Astrocyte (in vitro differentiated cells and primary cell): ENCODE results near the gene C9orf50. TPM values are rescaled to one million over a fixed set of nuclear protein-coding genes. Genes with fewer than 3 reads are reported as not detected.

Experiments used
- DNase-seq: peaks from one replicate; pipeline ENCODE4 v3.0.0-alpha.2; 2010; ENCODE audit warnings: low read depth
- FAIRE-seq: peaks from 2 replicates; lab custom pipeline; 2011; peaks lifted over from hg19 to GRCh38; lab: Jason Lieb, UNC
- H2AFZ ChIP-seq: 2 replicates; pipeline ENCODE4 v1.6.0; 2012; ENCODE audit warnings: low read depth, low read length, inconsistent platforms
- H3K27ac ChIP-seq: 2 replicates; pipeline ENCODE4 v1.5.1; 2011; ENCODE audit warnings: low read depth, low read length, inconsistent platforms
- H3K27me3 ChIP-seq: 2 replicates; pipeline ENCODE4 v1.6.0; 2011; ENCODE audit warnings: low read length, inconsistent platforms; ENCODE audit not compliant: insufficient read depth
- H3K36me3 ChIP-seq: 2 replicates; pipeline ENCODE4 v1.5.1; 2011; ENCODE audit warnings: low read length, inconsistent platforms; ENCODE audit not compliant: insufficient read depth
- H3K4me1 ChIP-seq: 2 replicates; pipeline ENCODE4 v1.5.1; 2011; ENCODE audit warnings: low read length, inconsistent platforms; ENCODE audit not compliant: insufficient read depth
- H3K4me2 ChIP-seq: 2 replicates; pipeline ENCODE4 v1.6.0; 2012; ENCODE audit warnings: low read length, inconsistent platforms
- H3K4me3 ChIP-seq: 2 replicates; pipeline ENCODE4 v1.5.1; 2011; ENCODE audit warnings: low read depth, mild to moderate bottlenecking, low read length, inconsistent platforms; ENCODE audit not compliant: insufficient read depth
- H3K79me2 ChIP-seq: 2 replicates; pipeline ENCODE4 v1.6.0; 2012; ENCODE audit warnings: mild to moderate bottlenecking, low read length, inconsistent platforms; ENCODE audit not compliant: insufficient read depth
- H3K9ac ChIP-seq: 2 replicates; pipeline ENCODE4 v1.6.0; 2012; ENCODE audit warnings: mild to moderate bottlenecking, low read length, inconsistent platforms
- H3K9me3 ChIP-seq: 2 replicates; pipeline ENCODE4 v1.5.1; 2012; ENCODE audit warnings: low read depth, mild to moderate bottlenecking, low read length, inconsistent platforms; ENCODE audit not compliant: insufficient read depth
- H4K20me1 ChIP-seq: 2 replicates; pipeline ENCODE4 v1.6.0; 2012; ENCODE audit warnings: low read length, inconsistent platforms; ENCODE audit not compliant: insufficient read depth
- H3K27ac Mint-ChIP-seq: one replicate; pipeline ENCODE4 v1.8.0; 2021; ENCODE audit warnings: mild to moderate bottlenecking, mixed read lengths; ENCODE audit not compliant: unreplicated experiment
- H3K27me3 Mint-ChIP-seq: one replicate; pipeline ENCODE4 v1.8.0; 2021; ENCODE audit warnings: low read depth, mixed read lengths; ENCODE audit not compliant: unreplicated experiment
- H3K36me3 Mint-ChIP-seq: one replicate; pipeline ENCODE4 v1.8.0; 2021; ENCODE audit warnings: low read depth, mixed read lengths; ENCODE audit not compliant: unreplicated experiment
- H3K4me1 Mint-ChIP-seq: one replicate; pipeline ENCODE4 v1.8.0; 2021; ENCODE audit warnings: low read depth, mixed read lengths; ENCODE audit not compliant: unreplicated experiment
- H3K4me3 Mint-ChIP-seq: one replicate; pipeline ENCODE4 v1.8.0; 2021; ENCODE audit warnings: mild to moderate bottlenecking, moderate library complexity, mixed read lengths; ENCODE audit not compliant: unreplicated experiment
- H3K9me3 Mint-ChIP-seq: one replicate; pipeline ENCODE4 v1.8.0; 2021; ENCODE audit warnings: mild to moderate bottlenecking, mixed read lengths; ENCODE audit not compliant: unreplicated experiment
- CTCF ChIP-seq: IDR thresholded peaks from 2 replicates; pipeline ENCODE4 v1.5.1; 2011; ENCODE audit warnings: low read depth, mild to moderate bottlenecking, inconsistent platforms, low read length, moderate library complexity; ENCODE audit not compliant: insufficient read depth
- EZH2 ChIP-seq: IDR thresholded peaks from 2 replicates; pipeline ENCODE4 v1.6.1; 2012; ENCODE audit warnings: mild to moderate bottlenecking, low read length, inconsistent platforms; ENCODE audit not compliant: insufficient read depth
- total RNA-seq: library from RNA; stranded (reverse); gene quantifications from 2 replicates; pipeline ENCODE4 v1.2.1, GENCODE V29; 2021

The C9orf50 gene
- total RNA-seq, 1 donor from 2014 or later, result 0.41 TPM

- no peak overlapping the region for H3K27ac Mint-ChIP-seq
- peaks cover 2% of the 10 kb centered on the region for H3K9me3 ChIP-seq
- peaks cover 20% of the 10 kb centered on the region for H3K4me1 ChIP-seq
- no peak overlapping the region for H3K4me3 ChIP-seq
- no peaks in the 10 kb centered on the region for H3K27me3 ChIP-seq
- H3K27me3 Mint-ChIP-seq, result peaks cover 11% of the 10 kb centered on the region
- H3K4me2 ChIP-seq, result no peak overlapping the region
- H2AFZ ChIP-seq, result no peak overlapping the region
- TF ChIP-seq EZH2, result no peak
- no peak for TF ChIP-seq CTCF
- H3K9ac ChIP-seq, result no peak overlapping the region
- no peak overlapping the region for H3K4me3 Mint-ChIP-seq
- H3K27ac ChIP-seq, result no peak overlapping the region
- peaks cover 32% of the 10 kb centered on the region for H3K79me2 ChIP-seq
- FAIRE-seq (no peak), DNase-seq (no peak)
- H3K36me3 ChIP-seq, result peaks cover 3% of the 10 kb centered on the region
- no peaks in the 10 kb centered on the region for H3K9me3 Mint-ChIP-seq
- peaks cover 2% of the 10 kb centered on the region for H3K36me3 Mint-ChIP-seq
- H3K4me1 Mint-ChIP-seq, result peaks cover 11% of the 10 kb centered on the region
- peaks cover 31% of the 10 kb centered on the region for H4K20me1 ChIP-seq
These were observed 22.8 kb upstream of the C9orf50 start for GRCh38 chr9:129643706-129644105.

DNA sequence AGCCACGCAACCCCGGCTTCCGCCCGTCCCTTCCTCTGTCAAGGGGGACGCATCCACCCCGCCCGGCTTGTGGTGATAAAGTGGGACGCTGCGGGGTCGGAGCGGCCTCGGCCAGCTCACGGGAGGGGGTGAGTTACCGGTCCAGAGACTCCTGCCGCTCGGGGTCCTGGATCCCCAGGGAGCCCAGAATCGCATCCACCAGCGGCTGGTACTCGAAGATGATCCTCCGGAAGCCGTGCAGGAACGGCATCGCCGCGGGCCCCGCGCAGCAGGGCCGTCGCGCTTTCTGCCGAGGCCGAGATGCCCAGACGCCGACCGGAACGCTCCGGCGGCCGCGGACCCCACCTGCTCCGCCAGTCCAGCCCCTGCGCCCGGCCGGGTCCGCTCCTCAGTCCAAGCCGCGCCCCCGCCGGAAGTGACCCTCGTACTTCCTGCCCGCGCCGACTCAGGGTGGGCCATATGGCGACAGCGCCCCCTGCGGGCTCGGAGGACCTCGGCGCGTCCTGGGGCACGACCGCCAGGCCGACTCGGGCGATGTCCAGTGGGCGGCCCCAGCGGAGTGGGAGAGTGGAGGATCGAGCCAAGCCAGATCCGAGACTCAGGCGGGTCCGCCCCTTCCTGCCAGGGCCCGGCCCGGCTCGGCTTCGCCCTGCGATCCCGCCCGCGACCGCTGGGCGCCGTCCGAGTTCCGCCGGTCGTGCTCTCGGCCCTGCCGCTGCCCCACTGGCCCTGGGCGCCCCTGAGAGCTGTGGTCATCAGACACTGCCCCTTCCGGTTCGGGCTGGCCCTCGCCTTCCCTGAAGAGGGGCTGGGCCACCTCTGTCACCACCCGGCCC, 21.1 kb upstream of the C9orf50 start, which contains the start of gene ASB6:
TSS of gene ASB6 (minus strand) at position 402 of the 836 bp plus-strand sequence. CDS start at position 250, 152 bp downstream.
- Mint-ChIP-seq H3K4me1 (peaks cover 11% of the 10 kb centered on the region), H3K27me3 (peaks cover 9% of the 10 kb centered on the region), H3K9me3 (no peaks in the 10 kb centered on the region), H3K4me3 (peak within 1 kb of the TSS; percentile 94), H3K36me3 (peaks cover 2% of the 10 kb centered on the region), H3K27ac (peak within 1 kb of the TSS; percentile 85)
- H3K79me2 ChIP-seq, result peaks cover 48% of the 10 kb centered on the region
- no peak for FAIRE-seq
- DNase-seq, result peak; percentile 91
- peak within 1 kb of the TSS; percentile 87 for H3K4me3 ChIP-seq
- H3K4me2 ChIP-seq, result peak within 1 kb of the TSS; percentile 98
- peak within 1 kb of the TSS; percentile 81 for H2AFZ ChIP-seq
- no peak for TF ChIP-seq EZH2
- TF ChIP-seq CTCF, result peak; percentile 63
- peaks cover 48% of the 10 kb centered on the region for H4K20me1 ChIP-seq
- peak within 1 kb of the TSS; percentile 58 for H3K27ac ChIP-seq
- H3K4me1 ChIP-seq, result peaks cover 20% of the 10 kb centered on the region
- peak within 1 kb of the TSS; percentile 94 for H3K9ac ChIP-seq
- peaks cover 2% of the 10 kb centered on the region for H3K9me3 ChIP-seq
- H3K36me3 ChIP-seq, result peaks cover 10% of the 10 kb centered on the region
- no peaks in the 10 kb centered on the region for H3K27me3 ChIP-seq
